Stimulated activated CD8-positive, alpha-beta memory T cell treated with anti-CD3 and anti-CD28 coated beads, Interleukin-15, amount 100 ng/mL, for 24 hours (primary cell): Measurements from ENCODE around the gene NAT10.

Source experiments
- DNase-seq: peaks from one replicate; pipeline ENCODE4 v3.0.0-alpha.2; 2020; ENCODE audit warnings: low read depth

The NAT10 gene

DNA sequence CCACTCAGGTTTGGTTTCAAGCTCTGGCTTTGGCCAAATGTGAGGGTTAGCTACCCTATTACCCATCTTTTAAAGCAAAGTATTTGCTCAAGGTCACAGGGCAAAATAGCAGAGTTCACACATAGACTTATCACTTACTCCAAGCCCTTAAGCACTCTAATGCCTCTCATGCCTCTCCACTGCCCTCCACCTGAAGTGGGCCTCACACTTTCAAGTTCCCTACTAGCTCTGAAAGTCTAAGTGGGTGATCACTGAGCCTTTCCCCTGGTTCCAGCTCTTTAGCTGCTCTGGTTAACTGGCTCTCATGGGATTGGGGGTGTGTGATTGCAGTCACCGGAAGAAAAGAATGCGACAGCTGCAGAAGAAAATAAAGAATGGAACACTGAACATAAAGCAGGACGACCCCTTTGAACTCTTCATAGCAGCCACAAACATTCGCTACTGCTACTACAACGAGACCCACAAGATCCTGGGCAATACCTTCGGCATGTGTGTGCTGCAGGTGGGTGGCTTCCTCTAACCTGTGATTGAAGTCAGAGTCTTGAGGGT lies 6.4 kb downstream of the NAT10 start:
- DNase-seq = no peak

DNA sequence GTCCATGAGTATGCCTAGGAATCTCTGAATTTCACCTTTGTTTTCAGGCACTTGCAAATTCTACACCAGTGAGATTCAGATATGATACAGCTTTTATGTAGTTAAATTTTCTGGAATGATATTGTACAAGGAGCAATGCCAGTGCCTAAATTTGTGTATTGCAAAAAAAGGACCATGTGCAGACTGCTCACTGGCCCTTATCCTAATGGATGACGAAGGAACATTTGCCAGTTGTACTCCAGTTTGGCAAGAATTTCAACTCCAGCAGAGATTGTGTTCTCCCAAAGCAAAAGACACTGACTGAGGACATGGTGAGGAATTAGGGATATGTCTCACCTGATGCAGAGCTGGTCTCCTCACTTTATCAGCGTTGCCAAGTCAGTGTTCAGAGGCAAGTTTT lies 8.6 kb downstream of the NAT10 start:
- no peak for DNase-seq

GRCh38 chr11:34114471-34114870 lies 9.0 kb downstream of the NAT10 start:
- no peak for DNase-seq

- no peak for DNase-seq
These were observed 15.2 kb downstream of the NAT10 start for GRCh38 chr11:34120651-34121050.

DNA sequence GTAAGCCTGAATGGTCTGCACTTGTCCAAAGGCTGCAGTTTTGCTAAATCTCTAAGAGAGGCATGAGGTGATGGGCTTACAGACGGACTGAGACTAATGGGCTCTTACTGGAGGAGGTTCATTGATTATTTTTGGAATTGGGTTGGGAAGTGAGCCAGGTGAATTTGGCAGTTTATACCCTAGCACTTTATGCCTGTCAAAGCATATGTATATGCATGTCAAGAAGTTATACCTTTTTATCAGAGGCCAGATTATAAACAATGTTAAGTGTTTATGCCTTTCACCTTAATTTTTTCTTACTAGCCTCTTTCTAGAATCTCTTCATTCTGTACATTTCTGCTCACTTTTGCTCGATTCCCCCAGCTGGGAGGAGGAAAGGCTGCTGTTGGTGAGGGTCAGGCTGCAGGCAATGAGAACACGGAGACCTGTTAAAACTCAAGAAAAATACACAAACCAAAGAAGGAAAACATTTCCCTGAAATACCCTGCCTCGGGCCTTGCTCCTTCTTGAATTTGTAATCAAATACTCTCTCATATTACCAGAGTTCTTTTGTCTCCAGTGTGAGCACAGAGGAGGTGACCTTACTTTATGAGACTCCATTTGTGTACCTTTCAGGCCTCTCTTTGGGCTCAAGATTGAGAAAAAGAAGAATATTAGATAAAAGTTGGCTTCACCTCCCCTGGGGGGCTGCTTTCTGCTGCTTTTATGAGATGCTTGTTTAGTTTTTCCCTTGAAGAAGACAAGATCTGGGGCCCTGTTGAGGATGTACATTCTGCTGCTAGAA lies 19.6 kb downstream of the NAT10 start:
- no peak for DNase-seq

GRCh38 chr11:34126959-34127848 lies 21.8 kb downstream of the NAT10 start:
- DNase-seq = no peak

DNA sequence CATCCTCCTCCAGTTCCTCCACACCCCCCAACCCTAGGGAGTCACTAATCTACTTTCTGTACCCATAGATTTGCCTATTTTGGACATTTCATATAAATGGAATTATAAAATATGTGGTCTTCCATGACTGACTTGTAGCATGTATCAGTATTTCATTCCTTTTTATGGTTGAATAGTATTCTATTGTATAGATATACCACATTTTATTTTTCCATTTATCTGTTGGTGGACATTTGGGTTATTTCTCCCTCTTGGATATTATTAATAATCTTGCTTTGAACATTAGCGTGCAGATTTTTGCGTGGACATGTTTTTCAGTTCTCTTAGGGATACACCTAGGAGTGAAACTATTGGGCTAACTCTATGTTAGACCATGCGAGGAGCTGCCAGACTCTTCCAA lies 23.4 kb downstream of the NAT10 start:
- DNase-seq = no peak

- DNase-seq = no peak
These were observed 27.0 kb downstream of the NAT10 start for GRCh38 chr11:34132261-34132965.

GRCh38 chr11:34134765-34135164 lies 29.3 kb downstream of the NAT10 start:
- DNase-seq = no peak

GRCh38 chr11:34135439-34135838 lies 30.0 kb downstream of the NAT10 start:
- DNase-seq = no peak

- DNase-seq = no peak
These were observed 31.0 kb downstream of the NAT10 start for GRCh38 chr11:34136420-34136819.

DNA sequence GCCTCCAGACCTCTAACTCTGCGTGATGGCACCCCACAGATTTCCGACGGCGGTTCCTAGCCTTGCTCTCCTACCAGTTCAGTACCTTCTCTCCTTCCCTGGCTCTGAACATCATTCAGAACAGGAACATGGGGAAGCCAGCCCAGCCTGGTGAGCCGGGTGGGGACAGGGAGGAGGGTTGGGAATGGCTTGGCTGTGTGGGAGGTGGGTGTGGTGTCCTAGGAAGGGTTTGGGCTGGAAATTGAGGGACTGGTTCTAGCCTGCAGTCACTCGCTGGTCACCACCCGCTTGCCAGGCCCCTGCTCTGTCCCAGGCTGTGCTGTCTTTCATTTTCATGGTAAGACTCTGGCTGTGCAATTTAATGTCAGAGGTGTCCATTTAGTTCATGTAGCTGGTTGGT lies 33.9 kb downstream of the NAT10 start:
- no peak for DNase-seq

- no peak for DNase-seq
These were observed 34.7 kb downstream of the NAT10 start for GRCh38 chr11:34140149-34140548.

- DNase-seq = no peak
These were observed 37.6 kb downstream of the NAT10 start for GRCh38 chr11:34143048-34143447.

GRCh38 chr11:34145073-34145472 lies 39.6 kb downstream of the NAT10 start:
- no peak for DNase-seq

DNA sequence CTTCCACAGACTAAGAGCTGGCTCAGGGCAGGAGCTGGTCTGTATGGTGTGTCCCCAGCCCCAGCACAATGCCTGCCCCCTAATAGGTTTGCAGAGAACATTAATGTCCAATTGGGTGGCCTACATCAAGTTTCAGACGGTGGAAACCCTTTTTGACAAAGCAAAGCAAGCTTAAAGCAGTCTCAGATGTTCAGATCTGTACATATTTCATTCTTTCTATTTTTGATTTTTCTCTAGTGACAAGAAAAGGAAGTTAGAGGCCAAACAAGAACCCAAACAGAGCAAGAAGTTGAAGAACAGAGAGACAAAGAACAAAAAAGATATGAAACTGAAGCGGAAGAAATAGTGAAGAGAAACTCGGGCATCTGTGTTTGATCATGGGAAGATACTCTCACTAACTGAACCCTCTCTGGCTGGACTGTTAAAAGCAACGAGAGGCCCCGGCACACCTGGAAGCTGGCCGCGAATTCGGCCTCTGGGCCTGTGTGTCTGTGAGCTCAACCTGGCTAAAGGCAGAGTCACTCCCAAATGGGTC lies 40.5 kb downstream of the NAT10 start:
- DNase-seq = no peak

DNA sequence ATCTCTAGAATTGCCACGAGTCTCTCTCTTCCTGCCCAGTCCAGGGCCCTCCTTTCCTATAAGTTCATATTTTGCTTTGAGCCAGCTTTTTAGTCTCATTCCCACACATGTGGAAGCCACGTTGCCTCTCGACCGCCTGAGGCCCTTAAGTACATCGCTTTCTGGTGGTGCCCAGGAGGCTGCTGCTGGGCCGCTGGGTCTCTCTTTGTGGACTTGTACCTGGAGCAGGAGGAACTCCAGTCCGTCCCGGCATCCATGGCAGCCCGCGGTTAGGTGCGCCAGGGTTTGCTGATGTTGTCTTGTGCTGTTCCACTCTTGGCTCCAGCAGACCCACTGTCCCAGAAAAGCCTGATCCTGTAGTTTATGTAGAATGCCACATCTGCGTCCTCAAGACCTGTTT lies 41.0 kb downstream of the NAT10 start:
- no peak for DNase-seq

GRCh38 chr11:34146866-34147265 lies 41.4 kb downstream of the NAT10 start:
- no peak for DNase-seq

DNA sequence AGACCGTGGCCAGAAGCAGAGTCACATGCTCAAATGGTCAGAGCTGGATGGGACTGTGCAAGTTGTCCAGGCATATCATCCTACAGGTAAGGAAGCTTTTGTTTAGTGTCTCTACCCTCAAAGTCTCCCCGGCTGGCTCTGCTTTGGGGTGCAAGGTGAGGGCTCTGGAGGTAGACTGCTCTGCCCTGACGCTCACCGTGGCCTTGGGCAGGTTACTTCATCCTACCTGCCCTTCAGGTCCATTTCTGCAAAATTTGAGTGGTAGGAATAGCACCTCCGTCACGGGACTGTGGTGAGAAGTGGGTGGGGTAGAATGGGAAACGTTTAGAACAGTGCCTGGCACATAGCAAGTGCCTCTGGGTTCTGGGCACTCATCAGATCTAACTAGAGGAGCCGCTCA lies 42.2 kb downstream of the NAT10 start:
- no peak for DNase-seq

DNA sequence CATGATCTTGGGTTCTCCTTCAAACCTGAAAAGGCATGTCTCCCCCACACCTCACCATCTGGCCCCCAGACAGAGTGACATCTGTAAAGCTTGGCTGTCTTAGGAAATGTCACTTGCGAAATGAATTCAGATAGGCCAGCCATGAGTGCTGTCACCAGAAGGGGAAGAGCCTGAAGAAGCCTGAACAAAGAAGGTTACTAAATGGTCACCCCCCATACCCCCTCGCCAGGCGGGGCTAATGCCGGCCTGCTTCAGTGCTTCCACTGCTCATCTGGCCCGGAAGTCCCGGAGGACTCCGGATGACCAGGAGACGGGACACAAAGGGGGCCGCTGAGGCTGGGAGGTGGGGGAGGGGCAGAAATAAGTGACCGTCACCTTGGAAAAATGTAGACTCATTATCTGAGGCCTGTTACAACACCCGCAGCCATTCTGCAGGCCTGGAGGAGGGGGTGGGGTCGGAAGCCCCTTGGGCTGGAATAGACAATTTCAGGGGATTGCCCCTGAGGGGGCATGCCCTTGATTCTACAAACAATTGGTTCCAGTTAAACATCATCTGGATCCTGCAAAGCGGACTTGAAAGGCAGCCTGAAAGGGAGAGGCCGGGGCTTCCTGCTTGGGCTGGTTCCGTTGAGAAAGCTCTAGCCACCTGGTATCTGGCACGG lies 43.2 kb downstream of the NAT10 start:
- no peak for DNase-seq

GRCh38 chr11:34149274-34149673 lies 43.8 kb downstream of the NAT10 start:
- DNase-seq = no peak

DNA sequence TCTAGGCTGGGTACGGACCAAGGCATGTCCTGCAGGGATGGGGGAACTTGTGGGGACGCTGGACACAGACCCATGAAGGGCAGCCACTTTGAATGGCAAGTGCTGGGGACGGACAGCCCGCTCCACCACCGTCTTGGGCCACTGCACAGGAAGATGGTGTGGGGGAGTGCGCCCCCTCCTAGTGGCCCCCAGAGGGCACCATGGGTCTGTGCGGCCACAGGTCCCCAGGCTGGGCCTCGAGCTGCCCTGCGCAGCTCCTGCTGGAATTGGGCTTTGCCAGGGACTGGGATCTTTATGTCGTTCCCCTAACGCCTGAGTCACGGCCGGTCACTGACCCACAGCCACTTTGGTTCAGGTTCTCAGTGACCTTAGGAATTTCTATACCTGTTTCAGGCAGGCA lies 44.4 kb downstream of the NAT10 start:
- DNase-seq = no peak
